EL (cell line): Measurements from ENCODE around the gene MSI2.
"Not testable (repeated sequence)": the region's sequence is repeated elsewhere in the genome, so short reads cannot be mapped to it uniquely, and the experiment has no call there.

Experiments used
- DNase-seq: peaks from one replicate; pipeline ENCODE4 v3.0.0-alpha.2; 2016

MSI2 gene

DNA sequence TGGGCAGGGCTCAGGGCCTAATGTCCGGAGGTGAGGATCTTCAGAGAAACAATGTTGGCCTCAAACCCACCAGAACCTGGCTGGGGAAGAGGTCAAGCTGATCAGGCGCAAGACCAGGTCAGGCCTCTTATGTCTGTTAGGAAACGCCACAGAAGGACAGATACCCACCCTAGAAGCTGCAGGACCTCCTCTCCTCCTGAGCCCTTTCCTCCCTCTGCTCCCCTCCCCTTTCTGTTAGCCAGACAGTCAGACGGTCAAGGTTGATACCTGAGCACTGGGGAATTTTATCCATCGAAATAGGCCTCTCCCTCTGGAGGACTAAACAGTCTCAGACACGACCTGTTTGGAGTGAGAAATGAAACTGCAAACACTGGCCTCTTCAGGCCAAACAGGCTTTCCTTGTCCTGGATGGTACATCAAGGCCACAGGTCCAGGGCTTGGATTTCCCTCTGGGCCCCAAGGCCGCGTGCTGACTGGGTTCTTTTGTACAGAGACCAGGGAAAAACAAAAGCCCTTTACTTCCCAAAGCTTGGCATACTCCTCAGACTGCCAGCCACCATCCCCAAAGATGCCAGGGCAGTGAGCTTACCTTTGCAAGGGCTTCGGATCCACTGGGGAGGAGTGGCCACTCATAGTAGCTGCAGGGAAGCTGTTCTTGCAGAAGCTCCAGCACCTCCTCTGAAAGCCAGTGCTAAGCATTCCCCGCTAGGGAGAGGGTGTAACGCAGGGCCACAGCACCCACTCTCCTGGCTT is 353.0 kb downstream of the MSI2 start:
- no peak for DNase-seq

DNA sequence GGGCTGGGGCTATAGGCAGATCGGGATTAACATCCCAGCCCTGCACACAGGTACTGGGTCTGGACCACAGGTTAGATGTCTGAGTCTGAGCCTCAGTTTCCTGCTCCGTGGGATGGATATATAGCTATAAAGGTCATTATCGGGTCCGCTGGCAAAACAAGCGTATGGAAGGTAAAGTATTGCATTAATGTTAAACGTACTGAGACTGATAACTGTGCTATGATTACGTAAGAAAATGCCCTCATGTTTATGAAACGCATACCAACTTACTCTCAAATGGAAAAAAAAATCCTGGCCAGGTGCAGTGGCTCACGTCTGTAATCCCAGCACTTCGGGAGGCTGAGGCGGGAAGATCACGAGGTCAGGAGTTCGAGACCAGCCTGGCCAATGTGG is 353.6 kb downstream of the MSI2 start:
- DNase-seq = no peak

- no peak for DNase-seq
These were observed 356.1 kb downstream of the MSI2 start for GRCh38 chr17:57612202-57613071.

- DNase-seq = no peak
These were observed 358.4 kb downstream of the MSI2 start for GRCh38 chr17:57614742-57615141.

DNA sequence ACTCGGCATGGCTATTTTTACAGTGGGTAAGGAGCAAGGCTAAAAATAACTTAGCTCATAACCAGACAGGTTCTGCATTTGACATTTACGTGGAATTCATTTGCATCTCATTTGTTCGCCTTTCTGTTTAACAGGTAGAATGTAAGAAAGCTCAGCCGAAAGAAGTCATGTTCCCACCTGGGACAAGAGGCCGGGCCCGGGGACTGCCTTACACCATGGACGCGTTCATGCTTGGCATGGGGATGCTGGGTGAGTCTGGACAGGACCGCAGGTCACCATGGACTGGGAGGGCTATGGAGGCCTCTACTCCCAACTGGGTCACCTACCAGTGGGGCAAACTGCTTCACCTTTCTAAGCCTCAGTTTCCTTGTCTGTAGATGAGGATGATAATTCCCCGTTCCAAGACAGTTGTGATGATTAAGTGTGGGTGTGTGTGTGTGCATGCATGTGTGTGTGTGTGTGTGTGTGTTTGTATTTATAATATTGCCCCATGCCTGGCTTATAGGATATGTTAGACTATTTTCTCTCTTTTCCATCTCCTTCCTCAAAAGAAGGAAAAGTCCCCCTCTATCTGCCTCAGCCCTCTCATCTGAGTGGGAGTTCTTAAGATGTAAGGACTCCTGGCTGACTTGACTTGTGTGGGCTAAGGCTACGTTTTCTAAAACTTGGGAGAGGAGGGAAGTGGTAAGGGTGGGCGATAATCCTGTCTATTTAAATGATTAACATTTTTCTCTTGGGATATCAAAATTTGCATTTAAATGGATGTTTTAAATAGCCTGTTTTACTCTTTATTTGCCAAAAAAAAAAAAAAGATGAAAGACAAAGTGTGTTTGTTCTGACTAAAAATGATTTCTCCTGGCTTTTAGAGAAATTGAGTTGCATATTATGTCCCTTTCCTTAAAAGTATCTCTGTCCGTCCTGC is 359.8 kb downstream of the MSI2 start:
- no peak for DNase-seq

GRCh38 chr17:57617218-57617617 is 360.9 kb downstream of the MSI2 start:
- no peak for DNase-seq

DNA sequence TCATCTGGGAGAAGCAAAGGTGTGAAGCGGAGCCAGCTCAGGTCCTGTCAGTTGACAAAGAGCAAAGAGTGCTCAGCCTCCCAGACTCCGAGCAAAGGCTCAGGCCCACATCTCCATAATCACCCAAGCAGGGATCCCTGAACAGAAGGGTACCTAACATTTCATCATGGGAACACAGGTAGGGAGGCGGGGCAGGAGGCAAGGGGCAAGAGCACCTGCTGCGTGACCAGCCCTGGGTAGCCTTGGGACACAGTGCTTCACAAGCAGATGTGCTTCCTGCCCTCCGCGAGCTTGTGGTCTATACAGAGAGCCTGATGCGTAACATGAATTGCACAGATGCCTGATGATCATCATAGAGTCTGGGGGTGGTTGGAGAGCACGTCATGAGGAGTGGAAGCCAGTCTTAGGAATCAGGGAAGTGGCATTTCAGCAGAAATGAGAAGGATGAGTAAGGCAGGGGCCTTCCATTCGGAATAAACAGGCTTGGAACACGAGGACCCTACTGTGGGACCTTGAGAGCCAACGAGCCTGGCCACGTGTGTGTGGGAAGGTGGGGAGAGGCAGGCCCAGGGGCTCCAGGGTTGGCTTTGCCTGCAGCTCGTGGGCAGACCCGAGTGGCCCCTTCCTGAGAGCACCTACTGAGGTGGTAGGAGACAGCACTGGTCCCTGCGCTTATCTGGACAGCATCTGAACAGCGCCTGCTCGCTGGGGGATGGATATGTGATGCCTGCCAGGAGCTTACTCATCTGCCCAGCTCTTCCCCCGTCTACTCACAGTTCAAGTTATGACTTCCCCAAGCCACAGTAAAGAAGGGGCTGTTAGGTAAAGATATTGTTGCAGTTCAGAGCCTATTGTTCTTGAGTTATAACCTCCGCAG is 363.0 kb downstream of the MSI2 start:
- peak; percentile 71 for DNase-seq

GRCh38 chr17:57620576-57620975 is 364.3 kb downstream of the MSI2 start:
- DNase-seq = no peak

GRCh38 chr17:57621791-57622190 is 365.5 kb downstream of the MSI2 start:
- not testable (repeated sequence) for DNase-seq

DNA sequence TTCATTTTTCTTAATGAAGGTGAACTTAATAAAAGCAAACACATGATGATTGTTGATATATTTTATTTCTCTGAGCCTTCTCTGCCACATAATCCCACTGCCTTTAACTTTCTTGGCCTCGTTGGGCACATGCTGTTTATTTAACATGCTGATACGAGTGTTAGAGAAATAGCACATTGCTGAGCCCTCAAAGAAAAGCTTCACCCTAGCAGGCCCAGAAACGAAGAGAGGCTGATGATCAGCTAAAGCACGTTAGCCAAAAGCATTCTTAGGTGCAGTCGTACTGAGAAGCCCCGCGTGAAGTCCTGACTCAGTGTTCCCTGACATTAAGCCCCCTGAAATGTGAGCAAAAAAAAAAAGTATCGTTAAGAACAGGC is 366.0 kb downstream of the MSI2 start:
- DNase-seq = no peak

GRCh38 chr17:57622683-57623433 is 366.5 kb downstream of the MSI2 start:
- peak; percentile 87 for DNase-seq

GRCh38 chr17:57623620-57624019 is 367.3 kb downstream of the MSI2 start:
- DNase-seq = no peak

DNA sequence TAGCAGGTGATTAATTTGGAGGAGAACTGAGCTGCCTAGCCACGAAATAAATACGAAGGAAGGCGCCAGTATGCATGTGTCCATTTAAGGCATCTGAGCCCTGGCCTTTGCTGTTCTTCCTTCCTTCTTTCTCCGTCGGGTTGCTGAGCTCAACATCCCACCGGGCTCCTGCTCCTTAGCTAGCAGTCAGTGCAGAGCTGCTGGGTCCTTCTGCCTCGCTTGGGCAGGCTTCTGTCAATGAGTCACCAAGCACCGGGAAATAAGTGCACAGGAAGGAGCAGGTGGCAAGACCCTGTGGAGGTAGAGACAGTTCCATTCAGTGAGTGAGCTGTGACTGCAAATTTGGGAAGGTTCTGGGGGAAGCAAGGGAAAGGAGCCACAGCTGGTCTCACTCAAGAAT is 368.1 kb downstream of the MSI2 start:
- DNase-seq = no peak

DNA sequence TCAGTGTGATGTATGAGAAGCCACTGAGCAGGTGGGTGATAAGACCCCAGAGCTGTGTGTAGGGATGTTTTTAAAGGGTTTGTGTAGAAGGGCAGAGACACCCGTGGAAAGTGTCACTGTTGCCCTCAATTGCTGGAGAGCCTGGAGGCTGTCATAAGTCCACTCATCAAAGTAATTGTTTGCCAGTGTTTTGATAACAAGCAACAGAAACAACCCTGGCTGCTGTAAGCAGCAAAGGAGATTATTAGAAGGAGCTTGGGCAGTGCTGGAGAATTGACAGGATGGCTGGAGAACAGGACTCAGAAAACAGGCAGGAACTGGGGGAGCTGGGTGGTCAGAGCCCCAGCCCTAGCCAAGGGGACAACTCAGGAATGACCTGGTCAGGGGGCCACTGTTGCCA is 369.2 kb downstream of the MSI2 start:
- DNase-seq = no peak

GRCh38 chr17:57625957-57626356 is 369.6 kb downstream of the MSI2 start:
- DNase-seq = no peak

DNA sequence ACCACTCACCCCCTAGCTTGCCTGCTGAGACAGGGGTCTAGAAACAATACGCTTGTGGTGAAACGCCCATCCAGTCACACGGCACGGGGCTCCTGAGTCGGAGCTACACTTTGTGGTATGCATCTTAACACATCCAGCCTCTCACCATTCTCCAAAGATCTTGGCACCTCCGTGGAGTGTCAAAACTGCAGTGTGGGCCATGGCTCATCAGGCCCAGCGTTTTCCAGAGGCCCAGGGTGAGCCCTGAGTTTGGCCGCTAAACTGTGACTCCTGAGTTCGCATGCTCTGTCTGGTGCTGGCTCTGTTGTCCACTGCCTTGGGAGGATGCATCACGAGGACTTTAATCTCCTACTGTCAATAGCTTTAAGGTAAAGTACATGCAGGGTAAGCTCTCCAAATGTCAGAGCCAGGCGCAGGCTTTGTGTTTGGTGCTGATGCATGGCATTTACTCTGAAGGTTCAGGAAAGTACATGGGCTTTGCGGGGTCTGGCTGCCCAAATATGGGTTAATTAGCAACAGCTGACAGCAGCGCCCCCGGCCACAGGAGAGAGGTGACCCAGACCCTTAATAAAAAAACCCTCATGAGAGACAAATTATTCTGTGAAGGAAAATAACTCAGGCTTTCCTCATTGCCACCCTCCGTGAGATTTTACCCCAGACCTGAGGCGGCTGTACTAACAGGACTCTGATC is 370.3 kb downstream of the MSI2 start:
- no peak for DNase-seq

DNA sequence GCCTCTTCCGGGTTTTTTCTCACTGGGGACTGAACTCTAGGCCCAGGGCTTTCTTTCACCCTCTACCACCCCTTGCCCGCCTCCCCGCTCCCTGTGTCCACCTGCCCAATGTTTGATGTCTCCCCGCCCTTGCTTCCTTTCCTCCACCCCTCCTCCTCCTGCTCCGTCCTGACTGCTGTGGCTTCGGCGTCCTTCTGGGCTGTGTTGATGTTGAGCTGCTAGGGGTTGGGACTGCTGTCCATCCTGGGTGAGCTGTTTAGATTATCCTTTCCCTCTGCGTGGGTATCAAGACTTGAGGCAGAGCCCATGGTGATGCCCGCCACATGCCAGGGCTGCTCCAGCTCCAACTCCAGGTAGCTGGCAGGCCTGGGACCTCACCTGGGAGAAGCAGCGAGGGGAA is 371.3 kb downstream of the MSI2 start:
- no peak for DNase-seq

- DNase-seq = no peak
These were observed 372.1 kb downstream of the MSI2 start for GRCh38 chr17:57628421-57628820.

DNA sequence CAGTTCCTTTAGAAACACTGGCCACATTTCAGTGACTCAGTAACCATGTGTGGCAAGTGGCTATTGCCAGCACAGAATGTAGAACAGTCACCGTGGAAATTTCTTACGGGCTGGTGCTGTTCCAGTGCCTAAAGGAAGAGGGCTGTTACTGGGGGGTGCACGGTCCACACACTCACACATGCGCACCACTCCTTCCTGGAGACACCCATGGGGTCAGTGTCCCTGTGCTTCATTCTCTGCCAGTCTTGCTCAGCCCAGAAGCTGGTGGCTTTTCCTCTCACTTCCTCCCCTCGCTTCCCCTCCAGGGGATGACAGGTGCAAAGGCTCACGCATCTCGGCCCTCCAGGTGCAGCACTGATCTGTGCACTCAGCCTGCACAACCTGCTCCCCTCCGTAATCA is 373.1 kb downstream of the MSI2 start:
- no peak for DNase-seq

- no peak for DNase-seq
These were observed 373.6 kb downstream of the MSI2 start for GRCh38 chr17:57629886-57630285.

GRCh38 chr17:57630736-57631135 is 374.4 kb downstream of the MSI2 start:
- DNase-seq = no peak
